HCT116 (cell line): ENCODE data around the gene TMEM203. TPM values are rescaled to one million over a fixed set of nuclear protein-coding genes. Genes with fewer than 3 reads are reported as not detected.

Experiments used
- ATAC-seq: fragments of 200-7000 bp; cut with Tn5 transposase; 2 replicates; pipeline ENCODE4 v1.9.1; 2020; ENCODE audit warnings: mild to moderate bottlenecking, moderate library complexity
- BruUV-seq: library from RNA; stranded (reverse); fragments of 400-500 nt; replicated peaks from 2 replicates; lab custom pipeline; 2021; lab: Mats Ljungman, UMichigan
- CTCF ChIA-PET: fragments of 300-600 bp; sonication (Branson Sonifier 250); formaldehyde crosslinking; loops from one replicate; lab custom pipeline; 2021; ENCODE audit warnings: antibody characterized with exemption; lab: Charles Lee
- POLR2A ChIA-PET: fragments of 300-600, 350-600 bp; sonication (Branson Sonifier 250); formaldehyde crosslinking; loops from one replicate; lab custom pipeline; 2021; ENCODE audit warnings: antibody characterized with exemption; lab: Charles Lee
- RAD21 ChIA-PET, 2 experiments: fragments of 300-600 bp; sonication (Branson Sonifier 250); formaldehyde crosslinking; loops; one replicate each; lab custom pipeline; 2023; ENCODE audit warnings: low total read pairs in 2 of 2; ENCODE audit not compliant: uncharacterized antibody in 2 of 2, unreplicated experiment in 2 of 2, low non-redundant PET in 1 of 2; lab: Charles Lee
- DNase-seq: peaks from one replicate; pipeline ENCODE4 v3.0.0-alpha.2; 2010; ENCODE audit warnings: low read depth, low spot score
- H2AFZ ChIP-seq: fragments of 200-600 bp; shearing (Covaris generic), sonication (generic); 2 replicates; pipeline ENCODE4 v1.6.1; 2017; ENCODE audit warnings: low read depth, mixed run types, mixed read lengths, antibody characterized with exemption, low read length; ENCODE audit not compliant: poor library complexity, severe bottlenecking
- H3K27ac ChIP-seq: 2 replicates; pipeline ENCODE4 v1.5.1; 2012; ENCODE audit warnings: low read depth, low read length
- H3K27me3 ChIP-seq: fragments of 200-600 bp; sonication (generic); 2 replicates; pipeline ENCODE4 v1.6.1; 2016; ENCODE audit warnings: mixed run types, low read length, mixed read lengths; ENCODE audit not compliant: insufficient read depth
- H3K36me3 ChIP-seq, 2 experiments: fragments of 200-500 bp in 1 of 2; fragments of 200-600 bp in 1 of 2; sonication (Bioruptor generic) in 1 of 2; sonication (generic) in 1 of 2; 2 replicates each; pipeline versions ENCODE4 v1.5.1 to v1.6.1; 2014 to 2016; ENCODE audit warnings: low read length in 2 of 2, inconsistent platforms in 1 of 2, mixed read lengths in 1 of 2, mixed run types in 1 of 2; ENCODE audit not compliant: insufficient read depth in 2 of 2, control insufficient read depth in 1 of 2
- H3K4me1 ChIP-seq, 2 experiments: fragments of 200-600 bp in 1 of 2; sonication (generic) in 1 of 2; 2 replicates each; pipeline versions ENCODE4 v1.5.1 to v1.6.1; 2012 to 2017; ENCODE audit warnings: low read length in 2 of 2, inconsistent platforms in 1 of 2, mild to moderate bottlenecking in 1 of 2, mixed read lengths in 1 of 2, mixed run types in 1 of 2, moderate library complexity in 1 of 2; ENCODE audit not compliant: insufficient read depth in 2 of 2, control insufficient read depth in 1 of 2
- H3K4me2 ChIP-seq: fragments of 200-600 bp; sonication (generic); 2 replicates; pipeline ENCODE4 v1.6.1; 2017; ENCODE audit warnings: mixed run types, low read length, mixed read lengths
- H3K4me3 ChIP-seq, 2 experiments: fragments of 200-600 bp in 1 of 2; sonication (generic) in 1 of 2; replicated peaks in 1 of 2; 2 replicates each; pipeline ENCODE4 v1.5.1; 2011 to 2016; ENCODE audit warnings: low read length in 2 of 2, control low read depth in 1 of 2, low read depth in 1 of 2, mild to moderate bottlenecking in 1 of 2, mixed read lengths in 1 of 2, mixed run types in 1 of 2
- H3K79me2 ChIP-seq: fragments of 200-600 bp; sonication (generic); 2 replicates; pipeline ENCODE4 v1.6.1; 2017; ENCODE audit warnings: mild to moderate bottlenecking, mixed run types, low read length, moderate library complexity, mixed read lengths; ENCODE audit not compliant: insufficient read depth
- H3K9ac ChIP-seq: fragments of 200-600 bp; sonication (generic); 2 replicates; pipeline ENCODE4 v1.6.1; 2016; ENCODE audit warnings: low read length, mixed read lengths
- H3K9me2 ChIP-seq: fragments of 200-600 bp; sonication (generic), shearing (Covaris generic); 2 replicates; pipeline ENCODE4 v1.6.1; 2017; ENCODE audit warnings: mixed run types, mild to moderate bottlenecking, moderate library complexity; ENCODE audit not compliant: insufficient read depth
- H3K9me3 ChIP-seq, 2 experiments: fragments of 200-500 bp in 1 of 2; fragments of 200-600 bp in 1 of 2; sonication (Bioruptor generic) in 1 of 2; sonication (generic) in 1 of 2; 2 replicates each; pipeline ENCODE4 v1.6.1; 2014 to 2017; ENCODE audit warnings: low read length in 2 of 2, mixed read lengths in 2 of 2, inconsistent platforms in 1 of 2, low read depth in 1 of 2, mild to moderate bottlenecking in 1 of 2, mixed run types in 1 of 2, moderate library complexity in 1 of 2; ENCODE audit not compliant: control insufficient read depth in 1 of 2, insufficient read depth in 1 of 2
- H4K20me1 ChIP-seq: fragments of 200-600 bp; sonication (generic), shearing (Covaris generic); 2 replicates; pipeline ENCODE4 v1.6.1; 2017; ENCODE audit warnings: mixed run types, mild to moderate bottlenecking, moderate library complexity; ENCODE audit not compliant: insufficient read depth
- CBX3 ChIP-seq: IDR thresholded peaks from 2 replicates; pipeline ENCODE4 v1.6.1; 2012; ENCODE audit warnings: low read depth
- CEBPB ChIP-seq: IDR thresholded peaks from 2 replicates; pipeline ENCODE4 v1.6.1; 2012; ENCODE audit warnings: low read depth
- EGR1 ChIP-seq: IDR thresholded peaks from 2 replicates; pipeline ENCODE4 v1.6.1; 2012; ENCODE audit warnings: low read depth
- ELF1 ChIP-seq: IDR thresholded peaks from 2 replicates; pipeline ENCODE4 v1.6.1; 2012; ENCODE audit warnings: low read depth, borderline replicate concordance
- EZH2 ChIP-seq: fragments of 200-600 bp; sonication (generic); IDR thresholded peaks from 2 replicates; pipeline ENCODE4 v1.6.1; 2017; ENCODE audit warnings: antibody characterized with exemption, mixed run types
- EZH2phosphoT487 ChIP-seq: fragments of 200-600 bp; IDR thresholded peaks from 2 replicates; pipeline ENCODE4 v1.6.1; 2018; ENCODE audit warnings: antibody characterized with exemption, borderline replicate concordance
- FOSL1 ChIP-seq: IDR thresholded peaks from 2 replicates; pipeline ENCODE4 v1.6.1; 2012; ENCODE audit warnings: low read depth
- POLR2A ChIP-seq: IDR thresholded peaks from 2 replicates; pipeline ENCODE4 v1.7.0; 2011; ENCODE audit warnings: borderline replicate concordance; ENCODE audit not compliant: insufficient read depth, insufficient read length; ENCODE audit errors: extremely low read depth
- SIN3A ChIP-seq: IDR thresholded peaks from 2 replicates; pipeline ENCODE4 v1.6.1; 2012; ENCODE audit warnings: low read depth
- SP1 ChIP-seq: IDR thresholded peaks from 2 replicates; pipeline ENCODE4 v1.6.1; 2012; ENCODE audit warnings: low read depth
- TCF7L2 ChIP-seq: IDR thresholded peaks from 2 replicates; pipeline ENCODE4 v1.7.0; 2011; ENCODE audit warnings: borderline replicate concordance, inconsistent platforms; ENCODE audit not compliant: insufficient read depth, insufficient read length; ENCODE audit errors: extremely low read depth
- YY1 ChIP-seq: IDR thresholded peaks from 2 replicates; pipeline ENCODE4 v1.6.1; 2011; ENCODE audit warnings: low read length, low read depth, moderate library complexity, mild to moderate bottlenecking; ENCODE audit not compliant: insufficient replicate concordance; ENCODE audit errors: extremely low read depth
- ZFX ChIP-seq: fragments of 450-650 bp; IDR thresholded peaks from 2 replicates; pipeline ENCODE4 v1.6.1; 2017
- ZNF274 ChIP-seq: fragments of 200-500 bp; sonication (Bioruptor generic); IDR thresholded peaks from 2 replicates; pipeline ENCODE4 v1.6.1; 2014; ENCODE audit warnings: mild to moderate bottlenecking, low read depth, low read length, inconsistent platforms
- intact Hi-C: fragments of 100-400 bp; cut with micrococcal nuclease; formaldehyde crosslinking; loops from 2 replicates; pipeline ENCODE4 v1.10.0; 2022
- total RNA-seq: library from RNA; stranded (reverse); gene quantifications from one replicate; pipeline ENCODE4 v1.2.1, GENCODE V29; 2021; ENCODE audit not compliant: unreplicated experiment
- TF ChIP-seq, protein P1 (sequence below): IDR thresholded peaks from 2 replicates; pipeline ENCODE4 v1.6.1; 2012
- TF ChIP-seq, protein P2 (sequence below): IDR thresholded peaks from 2 replicates; pipeline ENCODE4 v1.6.1; 2011; ENCODE audit warnings: mild to moderate bottlenecking, low read length, moderate library complexity; ENCODE audit not compliant: insufficient replicate concordance; ENCODE audit errors: extremely low read depth
- TF ChIP-seq, protein P3 (sequence below), 3 experiments: fragments of 200-600 bp in 1 of 3; sonication (generic) in 1 of 3; IDR thresholded peaks in 2 of 3; conservative IDR thresholded peaks in 1 of 3; 2 replicates each; pipeline ENCODE4 v1.5.1; 2012 to 2017; ENCODE audit warnings: low read depth in 2 of 3, low read length in 2 of 3, antibody characterized with exemption in 1 of 3, borderline replicate concordance in 1 of 3, control low read depth in 1 of 3, mild to moderate bottlenecking in 1 of 3, mixed read lengths in 1 of 3, mixed run types in 1 of 3, moderate library complexity in 1 of 3; ENCODE audit not compliant: insufficient read depth in 1 of 3
- TF ChIP-seq, protein P4 (sequence below): IDR thresholded peaks from 2 replicates; pipeline ENCODE4 v1.6.1; 2012; ENCODE audit warnings: low read depth

The TMEM203 gene
- total RNA-seq, 1 experiment from 2014 or later = 45.0 TPM

DNA sequence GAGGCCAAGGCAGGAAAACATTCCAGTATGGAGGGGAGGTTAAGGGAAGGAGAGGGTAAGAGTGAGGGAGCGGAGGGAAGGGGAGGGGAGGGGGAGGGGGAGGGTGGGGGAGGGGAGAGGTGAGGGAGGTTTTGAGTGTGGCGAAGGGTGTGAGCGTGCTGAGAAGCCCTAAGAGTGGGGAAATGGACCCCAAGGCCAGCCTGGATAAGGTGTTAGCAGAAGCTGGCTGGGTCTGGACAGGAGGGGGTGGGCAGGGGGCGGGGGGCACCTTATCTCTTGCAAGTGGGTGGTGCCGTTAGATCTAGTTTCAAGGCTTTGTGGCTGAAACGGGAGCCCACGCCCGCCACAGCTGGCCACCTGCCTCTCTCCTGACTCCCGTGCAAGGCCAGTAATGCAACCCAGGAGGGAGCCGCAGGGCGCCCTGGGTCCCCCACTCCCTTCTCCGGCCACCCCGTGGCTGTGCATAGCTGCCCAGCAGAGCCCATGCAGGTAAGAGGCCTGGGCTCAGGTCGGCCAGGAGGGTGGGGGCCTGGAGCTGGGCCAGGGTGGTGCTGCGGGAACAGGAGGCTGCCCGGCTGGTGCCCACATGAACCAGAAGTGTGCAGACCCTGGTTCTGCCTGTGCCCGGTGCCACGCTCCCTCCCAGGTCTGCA lies 22.5 kb upstream of the TMEM203 start:
- no peak for TF ChIP-seq EGR1
- TF ChIP-seq, protein P1, sequence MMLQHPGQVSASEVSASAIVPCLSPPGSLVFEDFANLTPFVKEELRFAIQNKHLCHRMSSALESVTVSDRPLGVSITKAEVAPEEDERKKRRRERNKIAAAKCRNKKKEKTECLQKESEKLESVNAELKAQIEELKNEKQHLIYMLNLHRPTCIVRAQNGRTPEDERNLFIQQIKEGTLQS = no peak
- no peak for TF ChIP-seq SP1
- TF ChIP-seq EZH2 = no peak
- TF ChIP-seq, protein P2, sequence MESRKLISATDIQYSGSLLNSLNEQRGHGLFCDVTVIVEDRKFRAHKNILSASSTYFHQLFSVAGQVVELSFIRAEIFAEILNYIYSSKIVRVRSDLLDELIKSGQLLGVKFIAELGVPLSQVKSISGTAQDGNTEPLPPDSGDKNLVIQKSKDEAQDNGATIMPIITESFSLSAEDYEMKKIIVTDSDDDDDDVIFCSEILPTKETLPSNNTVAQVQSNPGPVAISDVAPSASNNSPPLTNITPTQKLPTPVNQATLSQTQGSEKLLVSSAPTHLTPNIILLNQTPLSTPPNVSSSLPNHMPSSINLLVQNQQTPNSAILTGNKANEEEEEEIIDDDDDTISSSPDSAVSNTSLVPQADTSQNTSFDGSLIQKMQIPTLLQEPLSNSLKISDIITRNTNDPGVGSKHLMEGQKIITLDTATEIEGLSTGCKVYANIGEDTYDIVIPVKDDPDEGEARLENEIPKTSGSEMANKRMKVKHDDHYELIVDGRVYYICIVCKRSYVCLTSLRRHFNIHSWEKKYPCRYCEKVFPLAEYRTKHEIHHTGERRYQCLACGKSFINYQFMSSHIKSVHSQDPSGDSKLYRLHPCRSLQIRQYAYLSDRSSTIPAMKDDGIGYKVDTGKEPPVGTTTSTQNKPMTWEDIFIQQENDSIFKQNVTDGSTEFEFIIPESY = no peak
- no peak for TF ChIP-seq FOSL1
- TF ChIP-seq SIN3A = no peak
- TF ChIP-seq, protein P3, sequence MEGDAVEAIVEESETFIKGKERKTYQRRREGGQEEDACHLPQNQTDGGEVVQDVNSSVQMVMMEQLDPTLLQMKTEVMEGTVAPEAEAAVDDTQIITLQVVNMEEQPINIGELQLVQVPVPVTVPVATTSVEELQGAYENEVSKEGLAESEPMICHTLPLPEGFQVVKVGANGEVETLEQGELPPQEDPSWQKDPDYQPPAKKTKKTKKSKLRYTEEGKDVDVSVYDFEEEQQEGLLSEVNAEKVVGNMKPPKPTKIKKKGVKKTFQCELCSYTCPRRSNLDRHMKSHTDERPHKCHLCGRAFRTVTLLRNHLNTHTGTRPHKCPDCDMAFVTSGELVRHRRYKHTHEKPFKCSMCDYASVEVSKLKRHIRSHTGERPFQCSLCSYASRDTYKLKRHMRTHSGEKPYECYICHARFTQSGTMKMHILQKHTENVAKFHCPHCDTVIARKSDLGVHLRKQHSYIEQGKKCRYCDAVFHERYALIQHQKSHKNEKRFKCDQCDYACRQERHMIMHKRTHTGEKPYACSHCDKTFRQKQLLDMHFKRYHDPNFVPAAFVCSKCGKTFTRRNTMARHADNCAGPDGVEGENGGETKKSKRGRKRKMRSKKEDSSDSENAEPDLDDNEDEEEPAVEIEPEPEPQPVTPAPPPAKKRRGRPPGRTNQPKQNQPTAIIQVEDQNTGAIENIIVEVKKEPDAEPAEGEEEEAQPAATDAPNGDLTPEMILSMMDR (IDR thresholded peaks at IDR 0.05 in 2 of 3, conservative IDR thresholded peaks at IDR 0.05 in 1 of 3; ENCODE audit: borderline replicate concordance in 1 of 3, insufficient read depth in 1 of 3, low read depth in 2 of 3, low read length in 2 of 3) = no peak
- TF ChIP-seq CEBPB = no peak
- TF ChIP-seq ZFX = no peak
- TF ChIP-seq ZNF274 = no peak
- TF ChIP-seq TCF7L2 = no peak
- no peak for TF ChIP-seq POLR2A
- TF ChIP-seq, protein P4, sequence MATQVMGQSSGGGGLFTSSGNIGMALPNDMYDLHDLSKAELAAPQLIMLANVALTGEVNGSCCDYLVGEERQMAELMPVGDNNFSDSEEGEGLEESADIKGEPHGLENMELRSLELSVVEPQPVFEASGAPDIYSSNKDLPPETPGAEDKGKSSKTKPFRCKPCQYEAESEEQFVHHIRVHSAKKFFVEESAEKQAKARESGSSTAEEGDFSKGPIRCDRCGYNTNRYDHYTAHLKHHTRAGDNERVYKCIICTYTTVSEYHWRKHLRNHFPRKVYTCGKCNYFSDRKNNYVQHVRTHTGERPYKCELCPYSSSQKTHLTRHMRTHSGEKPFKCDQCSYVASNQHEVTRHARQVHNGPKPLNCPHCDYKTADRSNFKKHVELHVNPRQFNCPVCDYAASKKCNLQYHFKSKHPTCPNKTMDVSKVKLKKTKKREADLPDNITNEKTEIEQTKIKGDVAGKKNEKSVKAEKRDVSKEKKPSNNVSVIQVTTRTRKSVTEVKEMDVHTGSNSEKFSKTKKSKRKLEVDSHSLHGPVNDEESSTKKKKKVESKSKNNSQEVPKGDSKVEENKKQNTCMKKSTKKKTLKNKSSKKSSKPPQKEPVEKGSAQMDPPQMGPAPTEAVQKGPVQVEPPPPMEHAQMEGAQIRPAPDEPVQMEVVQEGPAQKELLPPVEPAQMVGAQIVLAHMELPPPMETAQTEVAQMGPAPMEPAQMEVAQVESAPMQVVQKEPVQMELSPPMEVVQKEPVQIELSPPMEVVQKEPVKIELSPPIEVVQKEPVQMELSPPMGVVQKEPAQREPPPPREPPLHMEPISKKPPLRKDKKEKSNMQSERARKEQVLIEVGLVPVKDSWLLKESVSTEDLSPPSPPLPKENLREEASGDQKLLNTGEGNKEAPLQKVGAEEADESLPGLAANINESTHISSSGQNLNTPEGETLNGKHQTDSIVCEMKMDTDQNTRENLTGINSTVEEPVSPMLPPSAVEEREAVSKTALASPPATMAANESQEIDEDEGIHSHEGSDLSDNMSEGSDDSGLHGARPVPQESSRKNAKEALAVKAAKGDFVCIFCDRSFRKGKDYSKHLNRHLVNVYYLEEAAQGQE = no peak
- no peak for TF ChIP-seq ELF1
- TF ChIP-seq CBX3 = no peak
- TF ChIP-seq EZH2phosphoT487 = no peak
- no peak for TF ChIP-seq YY1
- TF ChIP-seq, all 23 proteins: peak for 0
- peaks cover 44 to 61% of the 10 kb centered on the region in 2 experiments for H3K4me1 ChIP-seq
- no peaks in the 10 kb centered on the region for H3K36me3 ChIP-seq
- ChIA-PET RAD21 (interaction anchor here (0.6 to 1.9 kb wide), 8 partner anchors 14 to 181 kb away, joined by 3 to 9 read pairs (median 4); partner anchors contain the start of genes ANAPC2 (in 2 of the 2) and SSNA1 (in 2 of the 2)), CTCF (interaction anchor here (0.6 to 4.7 kb wide), 18 partner anchors 9 to 199 kb away, joined by 3 to 43 read pairs (median 6); partner anchors contain the start of genes ANAPC2, LRRC26, SAPCD2 and SSNA1), POLR2A (interaction anchor here (0.9 to 2.5 kb wide), 7 partner anchors 9 to 98 kb away, joined by 3 to 16 read pairs (median 3); partner anchors contain the start of genes ANAPC2, SSNA1, TPRN and TUBB4B)
- H2AFZ ChIP-seq = no peak overlapping the region
- DNase-seq = no peak
- H3K27me3 ChIP-seq = no peaks in the 10 kb centered on the region
- H3K9me2 ChIP-seq = no peaks in the 10 kb centered on the region
- no peaks in the 10 kb centered on the region for H3K9me3 ChIP-seq
- H3K9ac ChIP-seq = peak overlapping the region; percentile 97; the same call in 1 of the 2 replicates
- no peaks in the 10 kb centered on the region for H3K79me2 ChIP-seq
- H3K4me3 ChIP-seq = peak overlapping the region in 1 of 2 experiments; percentile 48; a peak in 3 of 4 replicates
- H3K27ac ChIP-seq = peak overlapping the region; percentile 88
- peak overlapping the region; percentile 99 for H3K4me2 ChIP-seq
- intact Hi-C loops = loop anchor here (1.0 to 10.0 kb wide), 4 partner anchors 41 to 443 kb away; partner anchors contain the start of genes ANAPC2, NPDC1 and SSNA1
- no peaks in the 10 kb centered on the region for H4K20me1 ChIP-seq
- BruUV-seq = no TSS peak
- ATAC-seq = no peak
